T-helper 1 cell (primary cell): Measurements from ENCODE around the gene SBF1.
"Not testable (repeated sequence)": the region's sequence is repeated elsewhere in the genome, so short reads cannot be mapped to it uniquely, and the experiment has no call there.

Experiments used
- DNase-seq, 5 donors: peaks; one replicate each; pipeline ENCODE4 v3.0.0-alpha.2; 2012 to 2020

Gene SBF1

DNA sequence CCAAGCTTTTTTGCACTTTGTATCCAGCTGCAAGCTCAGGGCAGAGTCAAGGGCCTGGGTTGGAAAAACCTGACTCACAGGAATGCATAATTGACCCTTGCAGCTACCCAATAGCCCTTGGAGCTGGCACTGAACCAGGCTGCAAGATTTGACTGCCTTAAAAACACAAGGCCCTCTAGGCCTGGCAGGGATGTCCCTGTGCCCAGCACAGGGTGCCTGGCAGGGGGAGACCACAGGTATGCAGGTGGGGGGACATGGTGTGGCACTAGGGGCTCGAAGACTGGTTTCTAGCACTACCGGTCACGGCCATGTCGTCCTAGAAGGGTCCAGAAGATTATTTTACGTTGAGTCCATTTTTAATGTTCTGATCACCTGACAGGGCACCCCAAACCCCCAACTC is 30.2 kb downstream of the SBF1 start:
- DNase-seq, result peak in 1 of 5 donors; percentile 1

DNA sequence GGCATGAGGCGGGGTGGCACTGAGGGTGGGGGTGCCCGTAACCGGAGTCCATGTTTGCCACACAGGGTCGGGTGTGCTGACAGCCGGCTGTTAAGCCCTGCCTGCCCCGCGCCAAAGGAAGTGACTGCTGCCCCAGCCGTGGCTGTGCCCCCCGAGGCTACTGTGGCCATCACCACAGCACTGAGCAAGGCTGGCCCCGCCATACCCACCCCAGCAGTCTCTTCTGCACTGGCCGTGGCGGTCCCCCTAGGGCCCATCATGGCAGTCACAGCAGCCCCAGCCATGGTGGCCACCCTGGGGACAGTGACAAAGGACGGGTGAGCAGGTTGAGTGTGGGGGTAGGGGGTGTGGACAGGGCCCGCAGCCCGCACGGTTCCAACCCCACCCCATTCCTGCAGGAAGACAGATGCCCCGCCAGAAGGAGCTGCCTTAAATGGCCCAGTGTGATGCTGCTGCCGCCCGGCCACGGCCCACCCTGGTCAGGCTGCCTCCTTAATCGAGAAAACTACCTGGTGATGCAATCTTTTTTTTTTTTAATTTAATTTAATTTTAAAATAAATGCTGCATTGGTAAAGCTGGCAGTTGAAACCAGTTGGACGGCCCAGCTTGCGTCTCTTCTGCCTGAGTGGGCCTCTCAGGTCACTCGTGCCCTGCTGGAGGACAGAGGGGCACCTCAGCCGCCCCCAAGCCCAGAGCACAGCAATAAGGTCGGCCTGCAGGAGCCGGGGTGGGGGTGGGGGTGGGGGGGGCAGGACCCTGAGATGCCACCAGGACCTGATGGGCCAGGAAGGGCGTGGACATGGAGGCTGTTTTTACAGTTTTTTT is 30.8 kb downstream of the SBF1 start:
- DNase-seq, result peak in 1 of 5 donors; percentile 11

DNA sequence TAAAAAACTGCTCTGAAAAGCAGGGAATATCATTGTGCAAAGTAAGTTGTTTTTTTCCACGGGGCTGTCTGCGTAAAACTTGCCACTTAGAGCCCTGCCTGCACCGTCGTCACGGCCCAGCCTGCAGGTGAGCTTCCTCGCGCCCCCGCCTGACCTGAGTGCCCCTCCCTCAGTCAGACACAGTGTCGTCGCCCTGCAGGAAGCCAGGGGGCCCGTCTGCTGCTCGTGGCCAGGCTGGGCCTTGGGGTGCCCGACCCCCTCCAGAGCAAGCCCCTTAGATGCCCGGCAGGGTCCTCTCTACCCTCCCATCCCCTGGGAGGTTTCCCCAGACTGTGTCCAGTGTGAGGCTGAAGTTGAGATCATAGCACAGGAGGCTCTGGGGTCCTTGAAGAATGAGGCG is 31.6 kb downstream of the SBF1 start:
- no peak for DNase-seq

DNA sequence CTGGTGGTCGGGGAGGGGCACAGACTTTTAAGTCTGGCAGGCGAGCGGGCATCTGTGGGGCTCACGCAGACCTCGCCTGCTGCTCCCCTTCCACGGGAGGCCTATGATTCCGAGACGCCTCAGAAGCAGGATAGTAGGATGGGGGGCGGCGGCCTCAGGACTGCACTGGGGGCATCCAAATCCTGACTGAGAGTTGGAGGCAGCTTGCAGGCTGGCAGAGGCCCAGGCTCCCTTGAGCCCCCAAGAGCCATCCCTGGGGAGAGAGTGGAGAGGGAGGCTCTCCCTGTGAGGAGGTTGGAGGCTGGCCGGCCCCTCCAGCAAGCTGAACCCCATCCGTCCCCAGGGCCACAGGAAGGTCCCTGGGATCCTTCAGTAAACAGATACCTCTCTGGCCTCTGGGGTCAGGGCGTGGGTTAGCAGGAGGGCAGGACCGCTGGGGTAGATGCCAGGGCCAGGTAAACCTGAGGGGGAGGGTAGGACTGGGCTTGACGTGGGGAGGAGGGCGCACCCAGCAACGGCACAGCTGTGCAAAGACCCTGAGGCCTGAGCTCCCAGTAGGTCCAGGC is 33.3 kb downstream of the SBF1 start:
- DNase-seq, result peak in 2 of 5 donors; percentile 4 to 10

DNA sequence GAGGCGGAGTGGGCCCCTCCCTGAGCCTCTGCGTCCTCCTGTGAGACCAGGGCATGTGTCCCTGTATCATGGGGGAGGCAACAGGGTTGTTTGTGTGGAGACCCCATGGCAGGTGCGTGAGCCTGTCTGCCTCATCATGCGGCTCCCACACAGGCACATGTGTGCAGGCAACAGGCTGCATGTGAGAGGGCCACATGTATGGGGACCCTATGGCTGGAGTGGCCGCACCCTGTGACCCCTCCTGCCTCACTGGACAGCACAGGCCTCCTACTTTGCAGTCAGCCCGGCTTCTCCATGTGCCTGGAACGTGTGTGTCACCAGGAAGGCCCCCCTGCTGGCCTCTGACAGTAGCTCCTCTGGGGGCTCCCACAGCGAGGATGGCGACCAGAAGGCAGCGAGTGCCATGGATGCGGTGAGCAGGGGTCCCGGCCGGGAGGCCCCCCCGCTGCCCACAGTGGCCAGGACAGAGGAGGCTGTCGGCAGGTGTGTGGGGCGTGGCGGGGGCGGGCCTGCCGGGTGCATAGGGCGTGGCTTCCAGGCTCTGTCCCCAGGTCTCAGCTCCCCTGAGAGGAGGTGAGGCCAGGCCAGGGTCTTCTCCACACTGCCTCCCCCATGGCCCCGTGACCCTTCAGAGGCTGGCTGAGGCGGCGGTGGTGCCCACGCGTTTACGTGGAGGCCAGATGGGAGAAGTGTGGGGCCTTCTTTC is 34.1 kb downstream of the SBF1 start:
- DNase-seq, result no peak

DNA sequence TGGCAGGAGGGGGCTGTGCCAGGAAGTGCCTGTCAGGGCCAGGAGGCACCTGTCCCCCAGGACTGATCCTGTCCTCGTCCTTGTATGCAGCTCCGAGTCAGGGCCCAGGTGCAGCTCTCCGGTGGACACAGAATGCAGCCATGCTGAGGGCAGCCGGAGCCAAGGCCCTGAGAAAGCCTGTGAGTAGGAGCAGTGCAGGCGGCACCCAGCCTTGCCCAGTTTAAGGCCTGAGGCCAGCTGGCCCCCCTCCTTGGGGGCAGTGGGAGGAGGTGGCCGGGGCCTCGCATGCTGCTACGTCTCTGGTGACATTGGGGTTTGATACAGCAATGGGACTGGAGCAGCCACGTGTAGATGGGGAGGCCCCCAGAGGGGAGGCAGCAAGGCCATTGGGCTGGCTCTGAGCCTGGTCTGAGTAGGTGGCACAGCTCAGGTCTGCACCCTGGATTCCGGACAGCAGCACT is 34.9 kb downstream of the SBF1 start:
- no peak for DNase-seq

DNA sequence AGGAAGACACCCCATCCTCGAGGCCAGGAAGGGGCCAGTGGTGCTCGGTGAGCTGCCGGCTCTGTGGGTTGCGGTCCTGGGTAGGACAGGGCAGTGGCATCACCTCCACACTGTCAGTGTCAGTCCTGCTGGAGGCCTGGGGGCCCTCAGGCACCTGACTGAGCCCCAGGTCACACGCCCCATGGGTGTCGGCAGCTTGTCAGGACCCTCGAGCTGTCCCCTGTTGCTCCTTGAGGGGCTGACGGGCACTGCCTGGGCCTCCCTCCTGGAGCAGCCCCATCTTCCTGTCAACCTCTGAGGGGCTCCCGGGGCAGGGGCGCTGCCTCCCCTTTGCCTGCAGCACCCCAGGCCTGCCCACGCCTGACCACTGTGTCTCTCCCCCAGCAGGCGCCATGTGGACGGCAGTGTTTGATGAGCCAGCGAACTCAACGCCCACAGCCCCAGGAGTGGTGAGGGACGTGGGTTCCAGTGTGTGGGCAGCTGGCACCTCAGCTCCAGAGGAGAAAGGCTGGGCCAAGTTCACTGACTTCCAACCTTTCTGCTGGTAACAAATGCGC is 35.4 kb downstream of the SBF1 start:
- no peak for DNase-seq

DNA sequence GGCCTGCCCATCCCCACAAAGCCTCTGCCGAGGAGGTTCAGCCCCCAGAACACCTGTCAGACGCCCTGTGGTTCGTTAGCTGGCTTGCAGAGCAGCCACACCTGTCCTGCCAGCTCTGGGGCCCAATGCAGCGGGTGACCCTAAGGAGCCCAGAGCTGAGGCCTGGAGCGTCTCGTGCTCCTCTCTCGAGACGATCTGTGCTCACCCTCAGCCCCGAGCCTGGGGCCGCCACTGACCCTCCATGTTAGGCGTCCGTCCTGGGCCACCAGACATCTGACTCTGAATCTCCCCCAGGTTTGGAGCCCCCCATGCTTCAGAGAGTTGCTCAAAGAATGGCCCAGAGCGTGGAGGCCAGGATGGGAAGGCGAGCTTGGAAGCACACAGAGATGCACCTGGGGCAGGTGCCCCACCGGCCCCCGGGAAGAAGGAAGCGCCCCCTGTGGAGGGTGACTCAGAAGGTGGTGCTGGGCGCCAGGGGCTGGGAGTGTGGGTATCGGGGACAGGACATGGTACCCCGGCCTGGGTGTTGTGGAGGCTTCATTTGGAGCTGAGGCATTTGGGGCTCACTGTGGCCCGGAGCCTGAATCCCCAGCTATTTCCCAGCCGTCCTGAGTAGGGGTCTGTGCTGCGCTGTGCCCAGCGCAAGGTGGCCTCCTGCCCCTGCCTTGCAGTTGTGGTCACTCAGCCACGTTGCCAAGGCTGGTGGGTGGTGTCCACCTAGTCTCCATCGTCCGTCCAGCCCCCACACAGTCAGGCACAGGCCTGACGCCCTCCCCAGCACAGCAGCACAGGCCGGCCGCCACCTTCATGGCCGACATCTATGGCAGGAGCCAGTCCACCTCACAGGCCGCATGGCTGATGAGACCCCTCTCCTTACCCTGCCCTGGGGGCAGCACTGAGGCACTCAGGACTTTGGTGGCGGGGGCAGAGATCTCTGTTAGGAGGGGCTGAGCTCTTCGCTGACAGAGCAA is 36.2 kb downstream of the SBF1 start:
- DNase-seq, result no peak

DNA sequence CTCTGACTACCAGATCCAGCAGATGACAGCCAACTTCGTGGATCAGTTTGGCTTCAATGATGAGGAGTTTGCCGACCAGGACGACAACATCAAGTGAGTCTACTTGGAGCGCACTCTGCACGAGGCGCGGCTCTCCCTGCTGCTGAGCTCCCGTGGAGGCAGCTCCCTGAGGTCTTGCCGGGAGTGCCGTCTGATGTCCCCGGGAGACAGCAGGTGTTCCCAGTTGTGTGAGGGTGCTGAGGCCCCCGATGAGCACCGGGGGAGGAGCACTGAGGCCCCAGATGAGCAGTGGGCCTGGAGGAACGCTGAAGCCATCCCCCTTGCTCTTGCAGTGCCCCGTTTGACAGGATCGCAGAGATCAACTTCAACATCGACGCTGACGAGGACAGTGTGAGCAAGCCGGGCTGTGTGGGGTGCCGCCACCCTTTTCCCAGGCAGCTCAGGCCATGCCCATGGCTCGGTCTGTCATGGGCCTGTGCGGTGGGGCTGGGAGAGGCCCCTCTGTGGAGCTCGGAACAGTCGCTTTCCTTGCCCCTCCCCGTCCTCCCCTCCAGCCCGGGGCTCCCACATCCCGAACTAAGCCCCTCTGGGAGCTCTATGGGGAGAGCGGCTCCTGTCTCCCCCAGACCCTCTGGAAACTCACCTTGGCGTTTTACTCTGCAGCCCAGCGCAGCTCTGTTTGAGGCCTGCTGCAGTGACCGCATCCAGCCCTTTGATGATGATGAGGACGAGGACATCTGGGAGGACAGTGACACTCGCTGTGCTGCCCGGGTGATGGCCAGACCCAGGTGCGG is 37.1 kb downstream of the SBF1 start:
- DNase-seq, result no peak

DNA sequence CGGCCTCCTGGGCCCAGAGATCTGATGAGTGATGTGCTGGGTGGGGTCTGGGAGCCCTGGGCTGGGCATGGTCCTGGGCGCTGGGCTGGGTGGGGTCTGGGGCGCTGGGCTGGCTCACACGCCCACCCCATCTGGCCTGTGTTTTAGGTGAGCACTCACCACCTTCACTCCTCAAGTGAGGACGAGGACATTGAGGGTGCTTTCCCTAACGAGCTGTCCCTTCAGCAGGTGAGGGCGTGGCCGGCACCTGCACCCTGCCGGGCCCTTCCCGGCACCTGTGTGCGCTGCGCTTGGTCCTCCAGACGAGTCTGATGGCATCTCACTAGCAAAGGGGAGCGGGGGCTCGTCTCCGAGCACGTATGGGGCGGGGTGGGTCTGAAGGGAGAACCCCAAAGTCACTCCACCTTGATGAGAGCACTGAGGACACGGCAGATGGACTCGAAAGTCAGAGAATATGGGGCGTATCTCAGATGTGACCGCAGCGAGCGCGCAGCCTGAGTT is 37.9 kb downstream of the SBF1 start:
- no peak for DNase-seq

DNA sequence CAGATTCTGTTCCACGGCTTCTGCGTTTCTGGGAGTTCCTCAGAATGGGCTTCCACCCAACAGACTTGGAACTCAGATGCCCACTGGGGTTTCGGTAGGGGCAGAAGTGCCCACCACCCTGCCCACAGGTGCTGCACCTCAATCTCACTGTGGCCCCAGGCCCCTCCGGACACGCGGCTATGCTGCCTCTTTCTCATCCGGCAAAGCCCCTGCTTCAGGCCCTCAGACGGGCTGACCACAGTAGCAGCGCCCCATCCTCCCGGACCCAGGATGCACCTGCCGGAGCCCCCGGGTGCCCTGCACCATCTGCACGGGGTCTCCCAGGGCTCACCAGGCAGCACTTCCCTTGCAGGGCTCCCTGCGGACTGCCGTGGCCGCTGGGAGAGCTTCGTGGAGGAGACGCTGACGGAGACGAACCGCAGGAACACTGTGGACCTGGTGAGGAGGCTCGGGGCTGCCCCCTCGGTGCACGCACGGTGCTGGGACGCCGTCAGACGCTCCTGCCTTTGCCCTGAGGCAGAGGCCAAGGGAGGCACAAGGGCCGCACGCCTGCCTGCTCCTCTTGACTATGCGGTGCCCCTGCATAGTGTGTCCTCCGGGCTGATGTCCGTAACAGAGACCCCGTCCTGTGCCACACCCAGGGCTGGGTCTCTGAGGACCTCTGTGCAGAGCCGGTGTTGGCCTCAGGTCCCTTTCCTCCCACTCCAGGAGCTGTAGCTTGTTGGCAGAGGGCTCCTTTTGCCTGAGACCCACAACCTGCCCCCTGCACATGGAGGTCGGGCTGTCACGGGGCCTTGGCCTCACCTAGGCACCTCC is 38.6 kb downstream of the SBF1 start:
- no peak for DNase-seq

DNA sequence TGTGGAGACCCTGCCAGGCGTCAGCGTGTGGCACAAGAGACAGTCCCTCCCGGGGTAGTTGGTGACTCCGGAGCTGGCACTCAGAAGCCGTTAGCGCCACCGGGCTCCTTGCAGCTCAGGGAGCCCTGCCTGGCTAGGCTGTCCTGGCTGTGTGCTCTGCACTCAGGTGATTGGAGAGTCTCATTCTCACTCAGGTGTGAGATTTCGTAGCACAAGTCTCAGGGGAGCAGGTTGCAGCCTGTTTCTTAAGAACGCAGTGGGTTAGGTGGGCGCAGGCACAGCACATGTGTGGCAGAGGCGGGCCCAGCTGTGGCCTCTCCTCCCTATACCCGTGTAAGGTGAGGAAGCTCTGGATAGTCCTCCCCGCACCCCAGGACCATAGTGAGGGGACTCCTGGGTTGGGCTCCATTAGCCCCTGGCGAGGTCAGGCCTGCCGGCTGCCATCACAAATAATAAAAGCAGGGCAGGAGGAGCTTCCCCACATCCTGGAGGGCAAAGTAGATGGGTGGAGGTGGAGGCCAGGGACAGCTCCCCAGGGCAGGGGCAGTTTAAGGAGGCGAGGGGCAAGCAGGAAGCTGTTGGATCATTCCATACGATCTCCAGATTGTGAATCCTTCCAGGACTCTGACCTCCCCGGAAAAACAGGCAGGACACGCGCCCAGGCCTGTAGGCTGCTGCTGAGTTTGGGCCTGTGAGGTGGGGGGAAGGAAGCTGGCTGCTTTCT is 39.4 kb downstream of the SBF1 start:
- no peak for DNase-seq

DNA sequence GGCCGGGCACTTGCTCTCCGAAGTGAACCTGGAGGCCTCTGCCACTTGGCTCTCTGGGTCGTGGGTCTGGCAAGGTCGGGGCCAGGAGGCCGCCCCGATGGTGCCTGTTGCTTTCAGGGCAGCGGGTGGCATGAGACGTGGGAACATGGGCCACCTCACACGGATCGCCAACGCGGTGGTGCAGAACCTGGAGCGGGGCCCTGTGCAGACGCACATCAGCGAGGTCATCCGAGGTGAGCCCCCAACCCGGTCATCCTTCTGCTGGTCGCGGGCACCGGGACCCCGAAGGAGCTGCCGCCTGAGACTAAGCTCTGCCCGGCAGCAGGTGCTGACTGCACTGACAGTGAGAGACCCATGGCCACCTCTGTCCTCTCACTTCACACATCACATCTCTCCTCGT is 40.0 kb downstream of the SBF1 start:
- no peak for DNase-seq

DNA sequence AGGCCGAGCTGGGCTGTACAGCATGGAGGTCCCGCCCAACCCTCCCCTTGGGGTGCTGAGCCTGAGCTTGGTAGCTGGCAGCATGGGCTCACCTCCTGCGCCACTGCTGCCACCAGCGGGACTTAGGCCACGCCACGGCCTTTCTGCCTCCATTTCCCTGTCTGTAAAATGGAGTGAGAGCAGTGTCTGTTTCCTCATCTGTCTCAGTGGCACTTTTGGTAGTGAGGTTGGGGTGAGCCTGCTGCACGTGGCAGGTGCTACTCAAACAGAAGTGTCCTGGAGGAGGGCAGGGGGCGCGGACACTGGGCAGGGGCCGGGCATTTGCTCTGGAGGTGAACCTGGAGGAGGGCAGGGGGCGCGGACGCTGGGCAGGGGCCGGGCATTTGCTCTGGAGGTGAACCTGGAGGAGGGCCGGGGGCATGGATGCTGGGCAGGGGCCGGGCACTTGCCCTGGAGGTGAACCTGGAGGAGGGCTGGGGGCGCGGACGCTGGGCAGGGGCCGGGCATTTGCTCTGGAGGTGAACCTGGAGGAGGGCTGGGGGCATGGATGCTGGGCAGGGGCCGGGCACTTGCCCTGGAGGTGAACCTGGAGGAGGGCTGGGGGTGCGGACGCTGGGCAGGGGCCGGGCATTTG is 41.8 kb downstream of the SBF1 start:
- not testable (repeated sequence) for DNase-seq

DNA sequence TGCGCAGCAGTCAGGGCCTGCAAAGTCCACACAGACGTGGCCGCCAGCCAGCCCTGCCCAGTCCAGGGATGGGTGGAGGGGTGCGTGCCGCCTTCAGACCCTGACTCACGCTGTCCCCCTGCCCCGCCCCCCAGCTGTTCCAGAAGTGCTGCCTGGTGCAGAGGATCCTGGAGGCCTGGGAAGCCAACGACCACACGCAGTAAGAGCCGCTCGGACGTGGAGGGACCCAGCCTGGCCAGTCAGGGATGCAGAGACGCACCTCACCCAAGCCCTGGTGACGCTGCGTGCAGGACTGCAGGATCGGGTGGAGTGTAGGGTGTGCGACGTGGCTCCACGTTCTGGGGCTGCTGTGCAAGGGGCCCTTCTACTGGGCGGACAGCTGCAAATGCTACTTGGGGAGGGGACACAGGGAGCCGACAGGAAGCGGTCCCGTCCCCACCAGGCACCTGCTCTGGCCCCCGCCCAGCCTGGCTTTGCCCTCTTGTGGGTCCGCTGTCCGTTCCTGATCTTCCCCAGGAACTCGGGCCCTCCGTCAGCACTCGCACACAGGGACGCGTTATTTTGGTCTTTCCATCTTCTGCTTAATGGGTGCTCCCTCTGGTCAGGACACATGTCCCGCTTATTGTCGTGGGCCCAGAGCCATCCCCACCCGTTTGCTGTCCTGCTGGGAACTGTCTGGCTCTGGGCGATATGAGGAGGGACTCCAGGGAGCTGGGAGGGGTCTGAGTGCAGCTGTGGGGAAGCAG is 42.5 kb downstream of the SBF1 start:
- no peak for DNase-seq

DNA sequence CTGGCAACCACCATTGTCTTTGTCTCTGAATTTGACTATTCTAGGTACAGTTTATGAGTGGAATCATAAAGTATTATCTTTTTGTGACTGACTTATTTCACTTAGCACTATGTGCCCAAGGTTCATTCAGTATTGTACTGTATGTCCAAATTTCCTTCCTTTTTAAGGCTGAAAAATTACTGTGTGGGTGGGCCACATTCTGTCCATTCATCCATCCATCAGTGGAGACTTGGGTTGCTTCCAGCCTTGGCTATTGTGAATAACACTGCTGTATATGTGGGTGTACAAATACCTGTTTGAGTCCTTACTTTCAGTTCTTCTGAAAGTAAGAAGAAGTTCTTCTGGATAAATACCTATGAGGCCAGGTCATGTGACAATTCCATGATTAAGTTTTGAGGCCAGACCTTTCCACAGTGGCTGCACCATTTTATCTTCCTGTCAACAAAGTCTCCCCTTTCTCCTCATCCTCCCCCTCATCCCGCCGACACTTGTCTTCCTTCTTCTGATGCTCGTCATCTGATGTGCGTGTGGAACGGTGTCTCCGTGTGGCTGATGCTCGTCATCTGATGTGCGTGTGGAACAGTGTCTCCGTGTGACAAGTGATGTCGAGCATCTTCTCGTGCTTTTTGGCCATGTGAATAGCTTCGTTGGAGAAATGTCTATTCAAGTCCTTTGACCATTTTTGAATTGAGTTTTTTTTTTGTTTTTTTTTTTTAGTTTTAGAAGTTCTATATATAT is 49.5 kb downstream of the SBF1 start:
- DNase-seq, result no peak

DNA sequence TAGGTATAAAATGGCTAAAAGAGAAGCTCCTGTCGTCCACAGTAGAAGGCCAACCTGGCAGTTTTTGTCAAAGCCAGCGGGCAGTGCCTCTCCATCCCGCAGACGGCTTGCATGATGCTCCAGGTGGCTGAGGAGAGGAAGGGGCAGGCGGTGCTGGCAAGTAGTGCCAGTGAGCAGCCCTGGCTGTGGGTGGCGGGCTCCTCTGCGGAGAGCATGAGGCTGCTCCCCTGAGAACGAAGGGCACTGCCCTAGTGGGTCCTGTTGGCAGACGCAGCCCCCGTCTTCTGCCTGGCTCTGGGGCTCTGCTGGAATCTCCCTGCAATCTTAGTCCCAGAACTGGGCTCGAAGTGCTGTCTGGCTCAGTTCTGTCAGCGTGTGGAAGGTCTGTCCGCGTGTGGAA is 50.9 kb downstream of the SBF1 start:
- no peak for DNase-seq
